K562 (cell line): ENCODE data around the gene SLC44A5. TPM values are rescaled to one million over a fixed set of nuclear protein-coding genes. Genes with fewer than 3 reads are reported as not detected.

ENCODE experiments used
- CCNT2 ChIP-seq: IDR thresholded peaks from 2 replicates; pipeline ENCODE4 v1.6.1; 2011; ENCODE audit warnings: borderline replicate concordance, low read depth, mild to moderate bottlenecking, moderate library complexity, mixed read lengths, low read length; ENCODE audit not compliant: insufficient read length; ENCODE audit errors: extremely low read depth
- CTCF ChIP-seq, 3 experiments: IDR thresholded peaks in 2 of 3; conservative IDR thresholded peaks in 1 of 3; 2 replicates each; pipeline ENCODE4 v1.5.1; 2011 to 2012; ENCODE audit warnings: low read length in 3 of 3, mild to moderate bottlenecking in 3 of 3, control low read depth in 2 of 3, improper control_type of control experiment in 1 of 3, inconsistent platforms in 1 of 3, low read depth in 1 of 3, mixed read lengths in 1 of 3, moderate library complexity in 1 of 3; ENCODE audit not compliant: insufficient read depth in 2 of 3
- ESRRA ChIP-seq: fragments of 450-650 bp; IDR thresholded peaks from 2 replicates; pipeline ENCODE4 v1.6.1; 2014; ENCODE audit warnings: low read depth, mild to moderate bottlenecking, moderate library complexity, borderline replicate concordance
- EWSR1 ChIP-seq: fragments of 450-650 bp; IDR thresholded peaks from 2 replicates; pipeline ENCODE4 v1.6.1; 2018; ENCODE audit warnings: borderline replicate concordance, mild to moderate bottlenecking, low read depth, moderate library complexity; ENCODE audit not compliant: partially characterized antibody
- GABPB2 ChIP-seq: fragments of 250-450 bp; sonication (Bioruptor Pico); conservative IDR thresholded peaks from 2 replicates; pipeline ENCODE4 v1.5.1; 2021; ENCODE audit warnings: mild to moderate bottlenecking
- GATA2 ChIP-seq: sonication (generic); formaldehyde crosslinking; IDR thresholded peaks from 2 replicates; pipeline ENCODE4 v1.4.0; 2020; ENCODE audit warnings: mild to moderate bottlenecking, missing genetic modification reagents
- HES1 ChIP-seq: fragments of 450-650 bp; IDR thresholded peaks from 2 replicates; pipeline ENCODE4 v1.6.1; 2016; ENCODE audit warnings: low read depth, mild to moderate bottlenecking, moderate library complexity
- IRF9 ChIP-seq: fragments of 450-650 bp; IDR thresholded peaks from 2 replicates; pipeline ENCODE4 v1.6.1; 2016; ENCODE audit warnings: missing biosample characterization, missing genetic modification characterization
- KAT8 ChIP-seq: fragments of 450-650 bp; IDR thresholded peaks from 2 replicates; pipeline ENCODE4 v1.6.1; 2016; ENCODE audit warnings: low read depth, mild to moderate bottlenecking
- KDM5B ChIP-seq: fragments of 200-600 bp; sonication (generic); IDR thresholded peaks from 2 replicates; pipeline ENCODE4 v1.6.1; 2012; ENCODE audit warnings: low read depth, mild to moderate bottlenecking, moderate library complexity, low read length, control low read depth, inconsistent platforms; ENCODE audit not compliant: insufficient replicate concordance
- NFYB ChIP-seq: IDR thresholded peaks from 2 replicates; pipeline ENCODE4 v1.6.1; 2011; ENCODE audit warnings: mild to moderate bottlenecking, moderate library complexity; ENCODE audit not compliant: insufficient read length; ENCODE audit errors: extremely low read depth
- POLR2A ChIP-seq: fragments of 450-650 bp; conservative IDR thresholded peaks from 2 replicates; pipeline ENCODE4 v1.6.1; 2016
- POLR2G ChIP-seq: fragments of 200-400 bp; formaldehyde crosslinking; IDR thresholded peaks from 2 replicates; pipeline ENCODE4 v1.6.1; 2017; ENCODE audit warnings: low read depth, mild to moderate bottlenecking, antibody characterized with exemption, low read length, moderate library complexity
- SLC30A9 ChIP-seq: fragments of 250-450 bp; sonication (Bioruptor Pico); IDR thresholded peaks from 2 replicates; pipeline ENCODE4 v1.8.0; 2022; ENCODE audit warnings: mild to moderate bottlenecking, moderate library complexity
- SMARCA5 ChIP-seq: fragments of 450-650 bp; IDR thresholded peaks from 2 replicates; pipeline ENCODE4 v1.6.1; 2016
- STAT5A ChIP-seq: IDR thresholded peaks from 2 replicates; pipeline ENCODE4 v1.6.1; 2012; ENCODE audit warnings: low read length, inconsistent platforms, borderline replicate concordance
- SUPT5H ChIP-seq: fragments of 450-650 bp; IDR thresholded peaks from 2 replicates; pipeline ENCODE4 v1.6.1; 2016
- YY1 ChIP-seq, 3 experiments: IDR thresholded peaks; 2 replicates each; pipeline ENCODE4 v1.6.1; 2011; ENCODE audit warnings: low read length in 2 of 3, mild to moderate bottlenecking in 2 of 3, moderate library complexity in 2 of 3, borderline replicate concordance in 1 of 3, control low read depth in 1 of 3, low read depth in 1 of 3; ENCODE audit not compliant: insufficient read depth in 3 of 3, insufficient replicate concordance in 2 of 3, control insufficient read depth in 1 of 3, insufficient read length in 1 of 3; ENCODE audit errors: extremely low read depth in 1 of 3
- ZFP30 ChIP-seq: fragments of 250-450 bp; sonication (Bioruptor Pico); IDR thresholded peaks from 2 replicates; pipeline ENCODE4 v1.8.0; 2022; ENCODE audit warnings: moderate library complexity, mild to moderate bottlenecking, inconsistent platforms, borderline replicate concordance
- ZNF133 ChIP-seq: fragments of 250-450 bp; sonication (Bioruptor Pico); IDR thresholded peaks from 2 replicates; pipeline ENCODE4 v1.4.0; 2020; ENCODE audit warnings: mild to moderate bottlenecking
- ZNF311 ChIP-seq: fragments of 250-450 bp; sonication (Bioruptor Pico); IDR thresholded peaks from 2 replicates; pipeline ENCODE4 v1.4.0; 2020; ENCODE audit warnings: mild to moderate bottlenecking, moderate library complexity
- ZNF830 ChIP-seq: fragments of 250-450 bp; sonication (Bioruptor Pico); IDR thresholded peaks from 2 replicates; pipeline ENCODE4 v1.5.0; 2021; ENCODE audit warnings: mild to moderate bottlenecking
- polyA plus RNA-seq, 8 experiments: library from polyadenylated mRNA; depleted of rRNA in 4 of 8; stranded (reverse) in 5 of 8; unstranded in 3 of 8; fragments of >200 nt; fragmentation: Nextera tagmentation in 2 of 8; fragmentation: Illumina TruSeq in 1 of 8; extraction: Ambion mirVana in 2 of 8; extraction: Trizol in 1 of 8; gene quantifications; 2 replicates each; pipeline versions ENCODE4 v1.2.1 to v1.2.3, GENCODE V29; 2011 to 2014; ENCODE audit warnings: inconsistent platforms in 1 of 8, missing spikeins in 1 of 8
- total RNA-seq, 7 experiments: library from RNA; depleted of rRNA in 6 of 7; stranded (reverse); fragments of >200 nt in 6 of 7; fragmentation: Illumina TruSeq in 2 of 7; extraction: Trizol in 2 of 7; gene quantifications; 2 replicates each; pipeline versions ENCODE4 v1.2.1 to v1.2.3, GENCODE V29; 2011 to 2021; ENCODE audit warnings: low replicate concordance in 1 of 7
- TF ChIP-seq, protein P1 (sequence below): fragments of 250-450 bp; sonication (Bioruptor Pico); IDR thresholded peaks from 2 replicates; pipeline ENCODE4 v1.4.0; 2020; ENCODE audit warnings: mild to moderate bottlenecking, moderate library complexity

The SLC44A5 gene
- total and polyA plus RNA-seq, 9 of the 15 experiments (the other 6 are each of a cell fraction or from before 2014, with no cell fraction given), result 1.2 to 10.1 (median 3.2) TPM

DNA sequence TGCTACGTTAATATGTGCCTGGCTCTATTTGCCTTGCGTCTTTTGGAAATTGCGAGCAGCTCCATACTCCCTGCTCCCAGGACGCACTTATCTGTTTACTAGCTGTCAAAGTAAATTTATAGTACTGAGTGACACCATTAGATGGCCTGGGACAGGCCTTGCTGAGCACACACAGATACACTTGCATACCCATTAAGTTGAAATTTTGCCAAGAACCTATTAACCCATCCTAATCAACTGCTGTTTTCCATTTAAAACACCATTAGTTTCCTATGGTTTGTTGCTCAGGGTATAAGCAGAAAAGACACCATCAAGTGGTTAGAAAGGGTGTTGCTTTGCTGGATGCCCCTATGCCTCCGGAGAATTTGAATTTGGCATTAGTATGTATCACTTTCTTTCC lies 187.3 kb downstream of the SLC44A5 start (continued):
- TF ChIP-seq EWSR1 (no peak), ZNF311 (CRISPR knock-in tag) (no peak), ESRRA (no peak), SLC30A9 (no peak), GATA2 (0 out of 2 replicates have a peak, but pooled peaks have one; percentile 25), YY1 (IDR thresholded peaks at IDR 0.05; ENCODE audit: borderline replicate concordance in 1 of 3, control insufficient read depth in 1 of 3, extremely low read depth in 1 of 3, insufficient read depth in 3 of 3, insufficient read length in 1 of 3, insufficient replicate concordance in 2 of 3, low read depth in 1 of 3, low read length in 2 of 3) (no peak), STAT5A (peak; percentile 24; the same call in 1 of the 2 replicates), KAT8 (no peak), CTCF (IDR thresholded peaks at IDR 0.05 in 2 of 3, conservative IDR thresholded peaks at IDR 0.05 in 1 of 3; ENCODE audit: insufficient read depth in 2 of 3, low read depth in 1 of 3, low read length in 3 of 3) (peak; percentile 30 to 44 (median 37); a peak in 3 of 6 replicates), HES1 (peak; percentile 94), NFYB (no peak), IRF9 (tag) (no peak), ZFP30 (no peak), KDM5B (no peak), POLR2A (no peak), SUPT5H (no peak), SMARCA5 (no peak), ZNF830 (CRISPR knock-in tag) (no peak), ZNF133 (CRISPR knock-in tag) (no peak), CCNT2 (peak; percentile 61), POLR2G (no peak), GABPB2 (CRISPR knock-in tag) (no peak)
- TF ChIP-seq, protein P1, sequence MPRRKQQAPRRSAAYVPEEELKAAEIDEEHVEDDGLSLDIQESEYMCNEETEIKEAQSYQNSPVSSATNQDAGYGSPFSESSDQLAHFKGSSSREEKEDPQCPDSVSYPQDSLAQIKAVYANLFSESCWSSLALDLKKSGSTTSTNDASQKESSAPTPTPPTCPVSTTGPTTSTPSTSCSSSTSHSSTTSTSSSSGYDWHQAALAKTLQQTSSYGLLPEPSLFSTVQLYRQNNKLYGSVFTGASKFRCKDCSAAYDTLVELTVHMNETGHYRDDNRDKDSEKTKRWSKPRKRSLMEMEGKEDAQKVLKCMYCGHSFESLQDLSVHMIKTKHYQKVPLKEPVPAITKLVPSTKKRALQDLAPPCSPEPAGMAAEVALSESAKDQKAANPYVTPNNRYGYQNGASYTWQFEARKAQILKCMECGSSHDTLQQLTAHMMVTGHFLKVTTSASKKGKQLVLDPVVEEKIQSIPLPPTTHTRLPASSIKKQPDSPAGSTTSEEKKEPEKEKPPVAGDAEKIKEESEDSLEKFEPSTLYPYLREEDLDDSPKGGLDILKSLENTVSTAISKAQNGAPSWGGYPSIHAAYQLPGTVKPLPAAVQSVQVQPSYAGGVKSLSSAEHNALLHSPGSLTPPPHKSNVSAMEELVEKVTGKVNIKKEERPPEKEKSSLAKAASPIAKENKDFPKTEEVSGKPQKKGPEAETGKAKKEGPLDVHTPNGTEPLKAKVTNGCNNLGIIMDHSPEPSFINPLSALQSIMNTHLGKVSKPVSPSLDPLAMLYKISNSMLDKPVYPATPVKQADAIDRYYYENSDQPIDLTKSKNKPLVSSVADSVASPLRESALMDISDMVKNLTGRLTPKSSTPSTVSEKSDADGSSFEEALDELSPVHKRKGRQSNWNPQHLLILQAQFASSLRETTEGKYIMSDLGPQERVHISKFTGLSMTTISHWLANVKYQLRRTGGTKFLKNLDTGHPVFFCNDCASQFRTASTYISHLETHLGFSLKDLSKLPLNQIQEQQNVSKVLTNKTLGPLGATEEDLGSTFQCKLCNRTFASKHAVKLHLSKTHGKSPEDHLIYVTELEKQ, result no peak
